HEK293 (cell line): ENCODE data around the gene YJU2.

Experiments used
- CTCF ChIA-PET: fragments of 350-600 bp; formaldehyde crosslinking; extraction: SDS; loops from one replicate; lab custom pipeline; 2021; ENCODE audit warnings: antibody characterized with exemption; lab: Yijun Ruan, JAX
- POLR2A ChIA-PET: fragments of 300-600 bp; formaldehyde crosslinking; extraction: SDS; loops from one replicate; lab custom pipeline; 2020; ENCODE audit warnings: antibody characterized with exemption, inconsistent platforms; lab: Yijun Ruan, JAX
- H3K27ac ChIP-seq: fragments of 200-500 bp; sonication (Bioruptor generic); 2 replicates; pipeline ENCODE4 v1.5.1; 2014; ENCODE audit warnings: low read depth, low read length, control low read depth, inconsistent platforms; ENCODE audit errors: extremely low read depth
- H3K36me3 ChIP-seq, 2 experiments: fragments of 200-500 bp in 1 of 2; sonication (Bioruptor generic) in 1 of 2; 1 replicate in 1 of 2; 2 replicates in 1 of 2; pipeline ENCODE4 v1.5.1; 2014 to 2017; ENCODE audit warnings: inconsistent platforms in 2 of 2, low read length in 2 of 2; ENCODE audit not compliant: control insufficient read depth in 2 of 2, insufficient read depth in 1 of 2
- H3K4me1 ChIP-seq: fragments of 200-500 bp; sonication (Bioruptor generic); 2 replicates; pipeline ENCODE4 v1.5.1; 2014; ENCODE audit warnings: mild to moderate bottlenecking, low read length, inconsistent platforms; ENCODE audit not compliant: control insufficient read depth, insufficient read depth
- H3K4me3 ChIP-seq: 2 replicates; pipeline ENCODE4 v1.5.1; 2011; ENCODE audit warnings: low read depth, mild to moderate bottlenecking, control low read depth, low read length, moderate library complexity
- H3K9me3 ChIP-seq: fragments of 200-500 bp; sonication (Bioruptor generic); 2 replicates; pipeline ENCODE4 v1.5.1; 2014; ENCODE audit warnings: low read depth, low read length, inconsistent platforms; ENCODE audit not compliant: control insufficient read depth, insufficient read depth
- BCL11B ChIP-seq: fragments of 450-650 bp; formaldehyde crosslinking; IDR thresholded peaks from 2 replicates; pipeline ENCODE4 v1.5.1; 2016; ENCODE audit warnings: low read depth, missing biosample characterization, missing genetic modification characterization
- GLI4 ChIP-seq: fragments of 450-650 bp; formaldehyde crosslinking; IDR thresholded peaks from 2 replicates; pipeline ENCODE4 v1.5.1; 2016; ENCODE audit warnings: missing biosample characterization, missing genetic modification characterization
- MEIS1 ChIP-seq: sonication (generic); formaldehyde crosslinking; IDR thresholded peaks from 2 replicates; pipeline ENCODE4 v1.8.1; 2022; ENCODE audit warnings: missing genetic modification reagents, mild to moderate bottlenecking, borderline replicate concordance
- MZF1 ChIP-seq: fragments of 450-650 bp; formaldehyde crosslinking; IDR thresholded peaks from 2 replicates; pipeline ENCODE4 v1.5.1; 2017; ENCODE audit warnings: missing biosample characterization, missing genetic modification characterization, borderline replicate concordance
- REPIN1 ChIP-seq: fragments of 450-650 bp; formaldehyde crosslinking; IDR thresholded peaks from 2 replicates; pipeline ENCODE4 v1.5.1; 2017; ENCODE audit warnings: missing biosample characterization, missing genetic modification characterization, low read depth
- ZEB2 ChIP-seq: fragments of 450-650 bp; formaldehyde crosslinking; IDR thresholded peaks from 2 replicates; pipeline ENCODE4 v1.5.1; 2016; ENCODE audit warnings: missing biosample characterization, missing genetic modification characterization
- ZNF121 ChIP-seq: fragments of 450-650 bp; formaldehyde crosslinking; IDR thresholded peaks from 2 replicates; pipeline ENCODE4 v1.5.1; 2016; ENCODE audit warnings: missing biosample characterization, missing genetic modification characterization
- ZNF132 ChIP-seq: fragments of 450-650 bp; formaldehyde crosslinking; IDR thresholded peaks from 2 replicates; pipeline ENCODE4 v1.5.1; 2017; ENCODE audit warnings: missing biosample characterization, missing genetic modification characterization, borderline replicate concordance
- ZNF16 ChIP-seq: fragments of 450-650 bp; formaldehyde crosslinking; IDR thresholded peaks from 2 replicates; pipeline ENCODE4 v1.5.1; 2016; ENCODE audit warnings: low read depth, missing biosample characterization, missing genetic modification characterization
- ZNF169 ChIP-seq: fragments of 450-650 bp; formaldehyde crosslinking; IDR thresholded peaks from 2 replicates; pipeline ENCODE4 v1.5.1; 2016; ENCODE audit warnings: missing biosample characterization, missing genetic modification characterization
- ZNF174 ChIP-seq: fragments of 450-650 bp; formaldehyde crosslinking; IDR thresholded peaks from 2 replicates; pipeline ENCODE4 v1.5.0; 2017; ENCODE audit warnings: missing biosample characterization, mild to moderate bottlenecking, missing genetic modification characterization
- ZNF175 ChIP-seq: fragments of 450-650 bp; formaldehyde crosslinking; IDR thresholded peaks from 2 replicates; pipeline ENCODE4 v1.5.1; 2016; ENCODE audit warnings: missing biosample characterization, missing genetic modification characterization
- ZNF341 ChIP-seq: fragments of 450-650 bp; formaldehyde crosslinking; IDR thresholded peaks from 2 replicates; pipeline ENCODE4; 2016; ENCODE audit warnings: low read depth, missing biosample characterization, missing genetic modification characterization
- ZNF423 ChIP-seq: fragments of 450-650 bp; formaldehyde crosslinking; IDR thresholded peaks from 2 replicates; pipeline ENCODE4 v1.5.1; 2016; ENCODE audit warnings: missing biosample characterization, missing genetic modification characterization
- ZNF623 ChIP-seq: fragments of 450-650 bp; formaldehyde crosslinking; IDR thresholded peaks from 2 replicates; pipeline ENCODE4 v1.5.1; 2016; ENCODE audit warnings: missing biosample characterization, missing genetic modification characterization
- ZNF677 ChIP-seq: fragments of 450-650 bp; IDR thresholded peaks from 2 replicates; pipeline ENCODE4 v1.5.0; 2018; ENCODE audit warnings: missing biosample characterization, mild to moderate bottlenecking, missing genetic modification characterization, moderate library complexity
- ZNF777 ChIP-seq: fragments of 450-650 bp; formaldehyde crosslinking; IDR thresholded peaks from 2 replicates; pipeline ENCODE4 v1.5.1; 2017; ENCODE audit warnings: missing biosample characterization, missing genetic modification characterization, borderline replicate concordance
- ZNF837 ChIP-seq: fragments of 450-650 bp; formaldehyde crosslinking; IDR thresholded peaks from 2 replicates; pipeline ENCODE4 v1.5.1; 2016; ENCODE audit warnings: missing biosample characterization, missing genetic modification characterization
- TF ChIP-seq, protein P1 (sequence below): fragments of 450-650 bp; IDR thresholded peaks from 2 replicates; pipeline ENCODE4 v1.5.1; 2018; ENCODE audit warnings: missing biosample characterization, missing genetic modification characterization
- TF ChIP-seq, protein P2 (sequence below): fragments of 450-650 bp; formaldehyde crosslinking; IDR thresholded peaks from 2 replicates; pipeline ENCODE4 v1.5.1; 2017; ENCODE audit warnings: missing biosample characterization, missing genetic modification characterization
- TF ChIP-seq, protein P3 (sequence below): fragments of 450-650 bp; formaldehyde crosslinking; IDR thresholded peaks from 2 replicates; pipeline ENCODE4 v1.5.1; 2016; ENCODE audit warnings: missing biosample characterization, missing genetic modification characterization
- TF ChIP-seq, protein P4 (sequence below): fragments of 450-650 bp; formaldehyde crosslinking; IDR thresholded peaks from 2 replicates; pipeline ENCODE4 v1.5.1; 2016; ENCODE audit warnings: missing biosample characterization, missing genetic modification characterization
- TF ChIP-seq, protein P5 (sequence below): fragments of 450-650 bp; formaldehyde crosslinking; IDR thresholded peaks from 2 replicates; pipeline ENCODE4 v1.5.1; 2016; ENCODE audit warnings: missing biosample characterization, missing genetic modification characterization

Gene YJU2

DNA sequence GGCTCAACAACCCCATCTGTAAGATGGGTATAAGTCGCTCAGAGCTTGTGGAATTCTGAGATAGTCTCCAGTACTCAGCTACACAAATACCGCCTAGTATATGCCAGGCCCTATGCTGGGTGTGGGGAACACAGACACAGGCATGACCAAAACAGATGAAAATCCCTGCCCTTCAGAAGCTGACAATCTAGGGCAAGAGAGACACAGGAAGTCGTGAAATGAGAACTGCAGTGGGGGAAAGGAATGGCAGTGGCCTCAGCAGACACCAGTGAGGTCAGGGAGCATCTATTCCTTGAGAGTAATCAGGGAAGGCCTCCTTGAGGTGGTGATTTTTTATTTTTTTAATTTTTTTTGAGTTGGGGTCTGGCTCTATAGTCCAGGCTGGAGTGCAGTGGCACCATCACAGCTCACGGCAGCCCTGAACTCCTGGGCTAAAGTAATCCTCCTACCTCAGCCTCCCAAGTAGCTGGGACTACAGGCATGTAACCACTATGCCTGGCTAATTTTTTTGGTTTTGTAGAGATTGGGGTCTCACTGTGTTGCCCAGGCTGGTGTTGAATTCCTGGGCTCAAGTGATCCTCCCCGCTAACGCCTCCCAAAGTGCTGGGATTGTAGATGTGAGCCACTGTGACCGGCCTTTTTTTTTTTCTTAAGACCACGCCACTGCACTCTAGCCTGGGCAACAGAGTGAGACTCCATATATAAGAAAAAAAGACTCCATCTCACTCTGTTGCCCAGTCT, 52.1 kb downstream of the YJU2 start:
- H3K9me3 ChIP-seq: no peaks in the 10 kb centered on the region
- H3K4me1 ChIP-seq: no peaks in the 10 kb centered on the region
- TF ChIP-seq ZNF121 (tag by site-specific recombination): peak; percentile 92
- no peak for TF ChIP-seq ZNF16 (tag by site-specific recombination)
- TF ChIP-seq ZNF423 (tag by site-specific recombination): no peak
- no peak for TF ChIP-seq MEIS1 (CRISPR knock-in tag)
- ChIA-PET POLR2A (no interaction called here), CTCF (interaction anchor here (1.1 kb wide), 2 partner anchors 32 to 54 kb away, joined by 4 to 7 read pairs; no protein-coding TSS in a partner anchor)
- no peak overlapping the region for H3K27ac ChIP-seq
- no peak overlapping the region for H3K4me3 ChIP-seq
- no peaks in the 10 kb centered on the region for H3K36me3 ChIP-seq

DNA sequence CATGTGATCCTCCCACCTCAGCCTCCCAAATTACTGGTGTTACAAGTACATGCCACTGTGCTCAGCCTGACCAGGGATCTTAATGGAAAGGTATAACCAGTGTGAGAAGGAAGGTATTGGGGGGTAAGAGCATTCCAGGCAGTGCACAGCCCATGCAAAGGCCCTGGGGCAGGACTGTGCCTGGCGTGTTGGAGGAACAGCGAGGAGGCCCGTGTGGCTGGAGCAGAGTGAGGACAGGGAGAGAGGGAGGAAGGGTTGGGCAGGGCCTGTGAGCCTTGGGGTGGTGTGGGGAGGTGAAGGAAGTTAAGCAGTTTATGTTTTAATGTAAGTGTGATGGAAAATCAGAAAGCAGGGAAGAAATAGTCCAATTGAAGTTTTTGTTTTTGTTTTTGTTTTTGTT, 53.7 kb downstream of the YJU2 start:
- TF ChIP-seq ZNF623 (tag by site-specific recombination) (peak; percentile 99), ZNF132 (tag by site-specific recombination) (no peak), ZNF341 (tag by site-specific recombination) (peak; percentile 36; the same call in 1 of the 2 replicates), ZNF837 (no peak), ZNF175 (tag by site-specific recombination) (no peak)
- TF ChIP-seq, all 188 proteins: peak for 2
- no peaks in the 10 kb centered on the region for H3K36me3 ChIP-seq
- CTCF ChIA-PET: no interaction called here
- POLR2A ChIA-PET: no interaction called here
- H3K9me3 ChIP-seq: no peaks in the 10 kb centered on the region
- no peak overlapping the region for H3K4me3 ChIP-seq
- H3K27ac ChIP-seq: no peak overlapping the region
- no peaks in the 10 kb centered on the region for H3K4me1 ChIP-seq

DNA sequence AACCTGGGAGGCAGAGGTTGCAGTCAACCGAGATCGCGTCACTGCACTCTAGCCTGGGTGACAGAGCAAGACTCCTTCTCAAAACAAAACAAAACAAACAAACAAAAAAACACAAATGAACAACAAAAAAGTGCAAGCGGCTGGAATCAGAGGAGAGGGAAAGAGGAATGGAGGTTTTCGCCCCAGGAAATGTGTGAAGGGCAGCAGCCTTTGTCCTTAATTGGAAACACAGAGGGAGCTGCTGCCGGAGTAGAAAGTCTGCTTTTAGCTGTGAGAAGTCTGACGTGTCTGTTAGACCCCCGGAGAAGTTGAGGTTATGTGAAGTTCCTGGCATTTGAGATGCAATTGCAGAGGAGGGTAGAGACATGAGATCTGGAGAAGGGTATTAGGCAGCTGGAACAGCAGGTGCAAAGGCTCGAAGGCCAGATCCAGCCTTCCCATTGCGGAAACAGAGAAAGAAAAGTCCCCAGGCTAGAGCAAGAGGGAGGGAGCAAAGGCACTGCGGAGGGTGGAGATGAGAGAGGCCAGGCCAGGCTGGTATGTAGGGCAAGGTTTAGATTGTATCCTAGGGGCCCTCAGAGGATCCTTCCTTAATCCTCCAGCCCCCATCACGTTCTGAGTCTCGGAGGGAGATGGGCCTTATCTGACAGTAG, 54.8 kb downstream of the YJU2 start:
- H3K9me3 ChIP-seq: no peaks in the 10 kb centered on the region
- POLR2A ChIA-PET: no interaction called here
- H3K4me1 ChIP-seq: no peaks in the 10 kb centered on the region
- CTCF ChIA-PET: interaction anchor here (0.5 to 1.7 kb wide), 2 partner anchors 25 to 35 kb away, joined by 5 to 6 read pairs; no protein-coding TSS in a partner anchor
- H3K36me3 ChIP-seq: peaks cover 0 to 8% of the 10 kb centered on the region in 2 experiments; a peak in 2 of 3 replicates
- H3K4me3 ChIP-seq: no peak overlapping the region
- H3K27ac ChIP-seq: no peak overlapping the region
- TF ChIP-seq ZNF777 (tag by site-specific recombination): no peak
- TF ChIP-seq, protein P1, sequence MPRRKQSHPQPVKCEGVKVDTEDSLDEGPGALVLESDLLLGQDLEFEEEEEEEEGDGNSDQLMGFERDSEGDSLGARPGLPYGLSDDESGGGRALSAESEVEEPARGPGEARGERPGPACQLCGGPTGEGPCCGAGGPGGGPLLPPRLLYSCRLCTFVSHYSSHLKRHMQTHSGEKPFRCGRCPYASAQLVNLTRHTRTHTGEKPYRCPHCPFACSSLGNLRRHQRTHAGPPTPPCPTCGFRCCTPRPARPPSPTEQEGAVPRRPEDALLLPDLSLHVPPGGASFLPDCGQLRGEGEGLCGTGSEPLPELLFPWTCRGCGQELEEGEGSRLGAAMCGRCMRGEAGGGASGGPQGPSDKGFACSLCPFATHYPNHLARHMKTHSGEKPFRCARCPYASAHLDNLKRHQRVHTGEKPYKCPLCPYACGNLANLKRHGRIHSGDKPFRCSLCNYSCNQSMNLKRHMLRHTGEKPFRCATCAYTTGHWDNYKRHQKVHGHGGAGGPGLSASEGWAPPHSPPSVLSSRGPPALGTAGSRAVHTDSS: no peak
- TF ChIP-seq ZNF174: no peak
- TF ChIP-seq, protein P2, sequence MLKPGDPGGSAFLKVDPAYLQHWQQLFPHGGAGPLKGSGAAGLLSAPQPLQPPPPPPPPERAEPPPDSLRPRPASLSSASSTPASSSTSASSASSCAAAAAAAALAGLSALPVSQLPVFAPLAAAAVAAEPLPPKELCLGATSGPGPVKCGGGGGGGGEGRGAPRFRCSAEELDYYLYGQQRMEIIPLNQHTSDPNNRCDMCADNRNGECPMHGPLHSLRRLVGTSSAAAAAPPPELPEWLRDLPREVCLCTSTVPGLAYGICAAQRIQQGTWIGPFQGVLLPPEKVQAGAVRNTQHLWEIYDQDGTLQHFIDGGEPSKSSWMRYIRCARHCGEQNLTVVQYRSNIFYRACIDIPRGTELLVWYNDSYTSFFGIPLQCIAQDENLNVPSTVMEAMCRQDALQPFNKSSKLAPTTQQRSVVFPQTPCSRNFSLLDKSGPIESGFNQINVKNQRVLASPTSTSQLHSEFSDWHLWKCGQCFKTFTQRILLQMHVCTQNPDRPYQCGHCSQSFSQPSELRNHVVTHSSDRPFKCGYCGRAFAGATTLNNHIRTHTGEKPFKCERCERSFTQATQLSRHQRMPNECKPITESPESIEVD: no peak
- no peak for TF ChIP-seq MZF1 (tag by site-specific recombination)
- TF ChIP-seq GLI4 (tag by site-specific recombination): no peak
- TF ChIP-seq, protein P3, sequence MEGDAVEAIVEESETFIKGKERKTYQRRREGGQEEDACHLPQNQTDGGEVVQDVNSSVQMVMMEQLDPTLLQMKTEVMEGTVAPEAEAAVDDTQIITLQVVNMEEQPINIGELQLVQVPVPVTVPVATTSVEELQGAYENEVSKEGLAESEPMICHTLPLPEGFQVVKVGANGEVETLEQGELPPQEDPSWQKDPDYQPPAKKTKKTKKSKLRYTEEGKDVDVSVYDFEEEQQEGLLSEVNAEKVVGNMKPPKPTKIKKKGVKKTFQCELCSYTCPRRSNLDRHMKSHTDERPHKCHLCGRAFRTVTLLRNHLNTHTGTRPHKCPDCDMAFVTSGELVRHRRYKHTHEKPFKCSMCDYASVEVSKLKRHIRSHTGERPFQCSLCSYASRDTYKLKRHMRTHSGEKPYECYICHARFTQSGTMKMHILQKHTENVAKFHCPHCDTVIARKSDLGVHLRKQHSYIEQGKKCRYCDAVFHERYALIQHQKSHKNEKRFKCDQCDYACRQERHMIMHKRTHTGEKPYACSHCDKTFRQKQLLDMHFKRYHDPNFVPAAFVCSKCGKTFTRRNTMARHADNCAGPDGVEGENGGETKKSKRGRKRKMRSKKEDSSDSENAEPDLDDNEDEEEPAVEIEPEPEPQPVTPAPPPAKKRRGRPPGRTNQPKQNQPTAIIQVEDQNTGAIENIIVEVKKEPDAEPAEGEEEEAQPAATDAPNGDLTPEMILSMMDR (tag by site-specific recombination): no peak
- TF ChIP-seq, protein P4, sequence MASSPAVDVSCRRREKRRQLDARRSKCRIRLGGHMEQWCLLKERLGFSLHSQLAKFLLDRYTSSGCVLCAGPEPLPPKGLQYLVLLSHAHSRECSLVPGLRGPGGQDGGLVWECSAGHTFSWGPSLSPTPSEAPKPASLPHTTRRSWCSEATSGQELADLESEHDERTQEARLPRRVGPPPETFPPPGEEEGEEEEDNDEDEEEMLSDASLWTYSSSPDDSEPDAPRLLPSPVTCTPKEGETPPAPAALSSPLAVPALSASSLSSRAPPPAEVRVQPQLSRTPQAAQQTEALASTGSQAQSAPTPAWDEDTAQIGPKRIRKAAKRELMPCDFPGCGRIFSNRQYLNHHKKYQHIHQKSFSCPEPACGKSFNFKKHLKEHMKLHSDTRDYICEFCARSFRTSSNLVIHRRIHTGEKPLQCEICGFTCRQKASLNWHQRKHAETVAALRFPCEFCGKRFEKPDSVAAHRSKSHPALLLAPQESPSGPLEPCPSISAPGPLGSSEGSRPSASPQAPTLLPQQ: no peak
- TF ChIP-seq, protein P5, sequence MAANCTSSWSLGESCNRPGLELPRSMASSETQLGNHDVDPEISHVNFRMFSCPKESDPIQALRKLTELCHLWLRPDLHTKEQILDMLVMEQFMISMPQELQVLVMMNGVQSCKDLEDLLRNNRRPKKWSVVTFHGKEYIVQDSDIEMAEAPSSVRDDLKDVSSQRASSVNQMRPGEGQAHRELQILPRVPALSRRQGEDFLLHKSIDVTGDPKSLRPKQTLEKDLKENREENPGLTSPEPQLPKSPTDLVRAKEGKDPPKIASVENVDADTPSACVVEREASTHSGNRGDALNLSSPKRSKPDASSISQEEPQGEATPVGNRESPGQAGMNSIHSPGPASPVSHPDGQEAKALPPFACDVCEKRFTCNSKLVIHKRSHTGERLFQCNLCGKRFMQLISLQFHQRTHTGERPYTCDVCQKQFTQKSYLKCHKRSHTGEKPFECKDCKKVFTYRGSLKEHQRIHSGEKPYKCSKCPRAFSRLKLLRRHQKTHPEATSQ (tag by site-specific recombination): no peak
- TF ChIP-seq ZEB2 (tag by site-specific recombination): no peak
- TF ChIP-seq BCL11B (tag by site-specific recombination): no peak
- no peak for TF ChIP-seq REPIN1
- no peak for TF ChIP-seq ZNF677 (tag by site-specific recombination)
- TF ChIP-seq ZNF169 (tag by site-specific recombination): no peak
